Astrocyte (in vitro differentiated cells and primary cell): Measurements from ENCODE around the gene GNA14. TPM values are rescaled to one million over a fixed set of nuclear protein-coding genes. Genes with fewer than 3 reads are reported as not detected.

Source experiments
- DNase-seq: peaks from one replicate; pipeline ENCODE4 v3.0.0-alpha.2; 2010; ENCODE audit warnings: low read depth
- FAIRE-seq: peaks from 2 replicates; lab custom pipeline; 2011; peaks lifted over from hg19 to GRCh38; lab: Jason Lieb, UNC
- H2AFZ ChIP-seq: 2 replicates; pipeline ENCODE4 v1.6.0; 2012; ENCODE audit warnings: low read depth, low read length, inconsistent platforms
- H3K27ac ChIP-seq: 2 replicates; pipeline ENCODE4 v1.5.1; 2011; ENCODE audit warnings: low read depth, low read length, inconsistent platforms
- H3K27me3 ChIP-seq: 2 replicates; pipeline ENCODE4 v1.6.0; 2011; ENCODE audit warnings: low read length, inconsistent platforms; ENCODE audit not compliant: insufficient read depth
- H3K36me3 ChIP-seq: 2 replicates; pipeline ENCODE4 v1.5.1; 2011; ENCODE audit warnings: low read length, inconsistent platforms; ENCODE audit not compliant: insufficient read depth
- H3K4me1 ChIP-seq: 2 replicates; pipeline ENCODE4 v1.5.1; 2011; ENCODE audit warnings: low read length, inconsistent platforms; ENCODE audit not compliant: insufficient read depth
- H3K4me2 ChIP-seq: 2 replicates; pipeline ENCODE4 v1.6.0; 2012; ENCODE audit warnings: low read length, inconsistent platforms
- H3K4me3 ChIP-seq: 2 replicates; pipeline ENCODE4 v1.5.1; 2011; ENCODE audit warnings: low read depth, mild to moderate bottlenecking, low read length, inconsistent platforms; ENCODE audit not compliant: insufficient read depth
- H3K79me2 ChIP-seq: 2 replicates; pipeline ENCODE4 v1.6.0; 2012; ENCODE audit warnings: mild to moderate bottlenecking, low read length, inconsistent platforms; ENCODE audit not compliant: insufficient read depth
- H3K9ac ChIP-seq: 2 replicates; pipeline ENCODE4 v1.6.0; 2012; ENCODE audit warnings: mild to moderate bottlenecking, low read length, inconsistent platforms
- H3K9me3 ChIP-seq: 2 replicates; pipeline ENCODE4 v1.5.1; 2012; ENCODE audit warnings: low read depth, mild to moderate bottlenecking, low read length, inconsistent platforms; ENCODE audit not compliant: insufficient read depth
- H4K20me1 ChIP-seq: 2 replicates; pipeline ENCODE4 v1.6.0; 2012; ENCODE audit warnings: low read length, inconsistent platforms; ENCODE audit not compliant: insufficient read depth
- H3K27ac Mint-ChIP-seq: one replicate; pipeline ENCODE4 v1.8.0; 2021; ENCODE audit warnings: mild to moderate bottlenecking, mixed read lengths; ENCODE audit not compliant: unreplicated experiment
- H3K27me3 Mint-ChIP-seq: one replicate; pipeline ENCODE4 v1.8.0; 2021; ENCODE audit warnings: low read depth, mixed read lengths; ENCODE audit not compliant: unreplicated experiment
- H3K36me3 Mint-ChIP-seq: one replicate; pipeline ENCODE4 v1.8.0; 2021; ENCODE audit warnings: low read depth, mixed read lengths; ENCODE audit not compliant: unreplicated experiment
- H3K4me1 Mint-ChIP-seq: one replicate; pipeline ENCODE4 v1.8.0; 2021; ENCODE audit warnings: low read depth, mixed read lengths; ENCODE audit not compliant: unreplicated experiment
- H3K4me3 Mint-ChIP-seq: one replicate; pipeline ENCODE4 v1.8.0; 2021; ENCODE audit warnings: mild to moderate bottlenecking, moderate library complexity, mixed read lengths; ENCODE audit not compliant: unreplicated experiment
- H3K9me3 Mint-ChIP-seq: one replicate; pipeline ENCODE4 v1.8.0; 2021; ENCODE audit warnings: mild to moderate bottlenecking, mixed read lengths; ENCODE audit not compliant: unreplicated experiment
- EZH2 ChIP-seq: IDR thresholded peaks from 2 replicates; pipeline ENCODE4 v1.6.1; 2012; ENCODE audit warnings: mild to moderate bottlenecking, low read length, inconsistent platforms; ENCODE audit not compliant: insufficient read depth
- total RNA-seq: library from RNA; stranded (reverse); gene quantifications from 2 replicates; pipeline ENCODE4 v1.2.1, GENCODE V29; 2021
- TF ChIP-seq, protein P1 (sequence below): IDR thresholded peaks from 2 replicates; pipeline ENCODE4 v1.5.1; 2011; ENCODE audit warnings: low read depth, mild to moderate bottlenecking, inconsistent platforms, low read length, moderate library complexity; ENCODE audit not compliant: insufficient read depth

The GNA14 gene
- total RNA-seq, 1 donor from 2014 or later = 1.0 TPM

DNA sequence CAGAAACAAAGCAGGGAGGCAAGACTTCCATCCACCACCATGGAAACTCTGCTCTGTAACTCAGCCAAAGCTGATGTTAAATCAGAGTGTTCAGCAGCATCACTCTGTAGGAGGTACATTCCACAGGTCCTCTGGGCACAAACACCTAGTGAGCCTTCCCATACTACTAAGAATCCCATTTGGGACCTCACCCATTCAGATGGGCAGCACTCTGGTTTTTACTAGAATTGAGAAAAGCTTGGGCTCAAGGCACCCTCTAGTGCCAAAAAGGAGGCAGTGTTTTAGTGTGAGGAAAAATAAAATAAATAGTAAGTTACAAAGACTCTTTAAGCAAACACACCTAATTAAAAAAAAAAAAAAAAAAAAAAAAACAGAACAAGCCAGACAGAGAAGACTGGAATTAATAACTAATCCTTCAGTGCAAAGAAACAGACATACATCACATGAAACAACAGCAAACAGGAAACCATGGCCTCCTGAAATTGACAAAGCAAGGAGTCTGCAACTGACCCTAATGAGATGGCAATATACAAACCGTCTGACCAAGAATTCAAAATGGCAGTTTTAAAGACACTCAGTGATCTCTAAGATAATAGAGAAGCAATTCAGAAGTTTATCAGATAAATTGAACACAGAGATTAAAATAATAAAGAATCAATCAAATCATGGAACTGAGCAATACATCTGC lies 159.5 kb downstream of the GNA14 start:
- H3K27me3 Mint-ChIP-seq = no peaks in the 10 kb centered on the region
- Histone ChIP-seq H3K9ac (no peak overlapping the region), H3K4me3 (no peak overlapping the region), H3K36me3 (no peaks in the 10 kb centered on the region), H3K79me2 (no peaks in the 10 kb centered on the region), H3K4me1 (peaks cover 3% of the 10 kb centered on the region), H2AFZ (no peak overlapping the region), H4K20me1 (no peaks in the 10 kb centered on the region), H3K4me2 (no peak overlapping the region), H3K27ac (no peak overlapping the region), H3K9me3 (no peaks in the 10 kb centered on the region), H3K27me3 (no peaks in the 10 kb centered on the region)
- FAIRE-seq (no peak), DNase-seq (no peak)
- H3K27ac Mint-ChIP-seq = peak overlapping the region; percentile 38
- TF ChIP-seq, protein P1, sequence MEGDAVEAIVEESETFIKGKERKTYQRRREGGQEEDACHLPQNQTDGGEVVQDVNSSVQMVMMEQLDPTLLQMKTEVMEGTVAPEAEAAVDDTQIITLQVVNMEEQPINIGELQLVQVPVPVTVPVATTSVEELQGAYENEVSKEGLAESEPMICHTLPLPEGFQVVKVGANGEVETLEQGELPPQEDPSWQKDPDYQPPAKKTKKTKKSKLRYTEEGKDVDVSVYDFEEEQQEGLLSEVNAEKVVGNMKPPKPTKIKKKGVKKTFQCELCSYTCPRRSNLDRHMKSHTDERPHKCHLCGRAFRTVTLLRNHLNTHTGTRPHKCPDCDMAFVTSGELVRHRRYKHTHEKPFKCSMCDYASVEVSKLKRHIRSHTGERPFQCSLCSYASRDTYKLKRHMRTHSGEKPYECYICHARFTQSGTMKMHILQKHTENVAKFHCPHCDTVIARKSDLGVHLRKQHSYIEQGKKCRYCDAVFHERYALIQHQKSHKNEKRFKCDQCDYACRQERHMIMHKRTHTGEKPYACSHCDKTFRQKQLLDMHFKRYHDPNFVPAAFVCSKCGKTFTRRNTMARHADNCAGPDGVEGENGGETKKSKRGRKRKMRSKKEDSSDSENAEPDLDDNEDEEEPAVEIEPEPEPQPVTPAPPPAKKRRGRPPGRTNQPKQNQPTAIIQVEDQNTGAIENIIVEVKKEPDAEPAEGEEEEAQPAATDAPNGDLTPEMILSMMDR = peak; percentile 68
- no peak for TF ChIP-seq EZH2
- H3K9me3 Mint-ChIP-seq = peaks cover 11% of the 10 kb centered on the region
- H3K4me3 Mint-ChIP-seq = no peak overlapping the region
- H3K36me3 Mint-ChIP-seq = no peaks in the 10 kb centered on the region
- H3K4me1 Mint-ChIP-seq = peaks cover 7% of the 10 kb centered on the region

DNA sequence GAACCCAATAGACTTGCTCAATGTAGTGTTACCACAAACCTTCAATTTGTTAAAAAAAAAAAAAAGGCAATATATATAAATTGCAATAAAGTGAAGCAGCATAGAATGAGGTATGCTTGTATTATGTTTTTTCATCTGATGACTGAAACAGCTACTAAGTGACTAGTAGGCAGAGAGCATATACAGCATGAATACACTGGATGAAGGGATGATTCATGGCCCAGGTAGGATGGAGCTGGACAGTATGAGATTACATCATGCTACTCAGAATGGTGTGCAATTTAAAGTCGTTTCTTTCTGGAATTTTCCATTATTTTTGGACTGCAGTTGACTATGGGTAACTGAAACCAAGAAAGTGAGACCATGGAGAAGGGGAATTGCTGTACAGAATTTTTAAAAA lies 161.2 kb downstream of the GNA14 start:
- Histone ChIP-seq H4K20me1 (no peaks in the 10 kb centered on the region), H3K36me3 (no peaks in the 10 kb centered on the region), H3K9ac (no peak overlapping the region), H2AFZ (no peak overlapping the region), H3K27ac (no peak overlapping the region), H3K4me3 (no peak overlapping the region), H3K4me1 (peaks cover 3% of the 10 kb centered on the region), H3K9me3 (no peaks in the 10 kb centered on the region), H3K4me2 (no peak overlapping the region), H3K27me3 (no peaks in the 10 kb centered on the region), H3K79me2 (no peaks in the 10 kb centered on the region)
- TF ChIP-seq, protein P1 = no peak
- no peak for TF ChIP-seq EZH2
- Mint-ChIP-seq H3K4me3 (no peak overlapping the region), H3K4me1 (peaks cover 7% of the 10 kb centered on the region), H3K36me3 (no peaks in the 10 kb centered on the region), H3K27me3 (no peaks in the 10 kb centered on the region), H3K9me3 (peaks cover 12% of the 10 kb centered on the region), H3K27ac (peak overlapping the region; percentile 84)
- FAIRE-seq (no peak), DNase-seq (peak; percentile 51)

DNA sequence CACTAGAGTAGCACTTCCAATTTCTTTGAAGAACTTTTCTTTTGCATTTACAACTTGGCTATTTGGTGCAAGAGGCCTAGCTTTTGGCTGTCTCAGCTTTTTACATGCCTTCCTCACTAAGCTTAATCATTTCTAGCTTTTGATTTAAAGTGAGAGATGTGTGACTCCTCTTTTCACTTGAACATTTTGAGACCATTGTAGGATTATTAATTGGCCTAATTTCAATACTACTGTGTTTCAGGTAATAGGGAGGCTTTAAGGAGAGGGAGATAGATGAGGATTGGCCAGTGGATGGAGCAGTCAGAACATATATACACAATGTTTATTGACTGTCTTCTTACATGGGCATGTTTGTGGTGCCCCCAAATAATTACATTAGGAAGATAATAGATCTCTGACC lies 161.7 kb downstream of the GNA14 start:
- peaks cover 3% of the 10 kb centered on the region for H3K4me1 ChIP-seq
- no peak for FAIRE-seq
- no peak overlapping the region for H3K4me3 ChIP-seq
- no peak overlapping the region for H3K27ac Mint-ChIP-seq
- H3K27me3 Mint-ChIP-seq = no peaks in the 10 kb centered on the region
- no peak for DNase-seq
- no peak overlapping the region for H3K4me2 ChIP-seq
- H4K20me1 ChIP-seq = no peaks in the 10 kb centered on the region
- no peaks in the 10 kb centered on the region for H3K9me3 ChIP-seq
- TF ChIP-seq, protein P1 = no peak
- no peak for TF ChIP-seq EZH2
- H2AFZ ChIP-seq = no peak overlapping the region
- no peak overlapping the region for H3K9ac ChIP-seq
- H3K36me3 ChIP-seq = no peaks in the 10 kb centered on the region
- peaks cover 7% of the 10 kb centered on the region for H3K4me1 Mint-ChIP-seq
- no peaks in the 10 kb centered on the region for H3K27me3 ChIP-seq
- no peak overlapping the region for H3K27ac ChIP-seq
- H3K36me3 Mint-ChIP-seq = no peaks in the 10 kb centered on the region
- H3K9me3 Mint-ChIP-seq = peaks cover 9% of the 10 kb centered on the region
- H3K4me3 Mint-ChIP-seq = no peak overlapping the region
- no peaks in the 10 kb centered on the region for H3K79me2 ChIP-seq
